HG02678 (cell line): ENCODE results near the gene MRPS6.
A peak's percentile ranks its signal among the peaks of the same experiment; 100 is the strongest.

Experiments
- ATAC-seq: cut with Tn5 transposase; IDR thresholded peaks from one replicate; pipeline ENCODE4 v1.9.1; 2021; ENCODE audit warnings: mild to moderate bottlenecking, moderate library complexity; ENCODE audit not compliant: unreplicated experiment

Gene MRPS6

DNA sequence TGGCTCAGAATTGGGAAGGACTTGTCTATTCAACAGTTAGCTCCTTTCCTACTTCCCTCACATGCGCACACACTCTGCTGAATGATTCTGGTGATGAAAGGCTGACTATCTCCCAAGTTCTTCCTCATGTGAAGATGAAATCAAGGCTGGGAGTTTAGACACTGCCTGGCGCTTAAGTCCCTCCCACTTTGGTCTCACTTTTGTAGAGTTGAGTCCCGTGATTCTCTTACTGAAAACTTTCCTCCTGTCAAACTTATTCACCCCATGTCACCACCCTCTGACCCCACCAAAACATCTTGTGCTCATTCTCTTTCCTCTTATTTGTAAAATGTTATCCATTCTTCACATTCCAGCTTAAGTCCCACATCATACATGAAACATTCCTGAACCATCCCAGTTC is 8.4 kb upstream of the MRPS6 start:
- no peak for ATAC-seq

DNA sequence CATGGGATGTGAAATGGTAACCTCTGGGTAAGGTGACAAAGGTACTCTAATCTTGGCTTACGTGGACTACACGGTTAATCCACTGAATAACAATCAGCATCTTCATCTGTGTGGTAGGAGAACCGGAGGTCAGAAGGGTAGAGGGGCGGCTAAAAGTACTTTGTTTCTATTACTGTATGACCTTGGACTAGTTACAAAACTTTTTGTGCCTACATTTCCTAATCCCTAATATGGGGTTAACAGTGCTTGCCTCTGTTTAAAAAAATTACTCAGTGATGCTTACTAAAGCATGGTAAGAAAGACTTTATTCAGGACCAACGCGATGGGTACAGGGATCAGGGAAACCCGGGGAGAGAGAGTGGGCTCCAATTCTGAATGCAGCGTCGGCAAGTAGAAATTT is 1.7 kb upstream of the MRPS6 start:
- no peak for ATAC-seq

DNA sequence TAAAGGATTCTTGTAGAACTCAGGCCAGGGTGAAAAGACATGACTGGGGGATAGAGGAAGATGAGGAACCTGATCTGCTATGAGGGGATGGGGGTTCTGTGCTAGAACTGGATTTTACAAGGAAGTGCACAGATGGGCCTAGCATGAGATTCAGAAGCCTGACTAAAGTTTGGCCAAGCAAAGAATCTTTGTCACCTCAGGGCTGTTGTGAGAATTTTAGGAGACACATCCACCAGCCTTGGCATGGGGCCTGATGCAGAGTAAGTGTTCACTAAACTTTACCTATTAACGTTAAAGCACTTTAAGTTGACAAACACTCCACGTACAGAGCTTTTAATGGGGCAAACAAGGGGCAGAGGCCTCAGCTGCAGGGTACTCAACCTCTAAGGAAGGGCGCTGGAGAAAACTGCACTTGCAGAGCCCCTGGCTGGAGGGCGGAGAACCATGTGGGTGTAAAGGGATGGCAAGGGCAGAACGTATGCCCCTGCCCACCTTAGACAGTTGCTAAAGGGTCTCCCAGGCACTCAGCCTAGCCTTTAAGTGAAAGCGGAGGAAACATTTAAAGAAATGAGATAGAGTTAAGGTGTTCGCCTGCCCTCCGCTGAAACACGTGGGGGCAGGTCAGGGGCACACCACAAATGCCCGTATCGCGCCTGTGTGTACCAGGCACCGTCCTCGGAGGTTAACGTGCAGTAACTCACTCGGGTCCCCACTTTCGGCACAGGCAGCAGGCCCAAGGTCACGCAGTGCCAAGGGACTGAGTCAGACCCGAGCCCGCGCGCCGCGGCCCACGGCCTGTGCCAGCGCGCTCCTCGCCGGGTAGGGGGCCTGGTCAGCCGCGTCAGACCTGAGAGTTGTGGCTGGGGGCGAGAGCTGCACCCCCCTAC is 990 bp upstream of the MRPS6 start:
- ATAC-seq = peak; percentile 10

DNA sequence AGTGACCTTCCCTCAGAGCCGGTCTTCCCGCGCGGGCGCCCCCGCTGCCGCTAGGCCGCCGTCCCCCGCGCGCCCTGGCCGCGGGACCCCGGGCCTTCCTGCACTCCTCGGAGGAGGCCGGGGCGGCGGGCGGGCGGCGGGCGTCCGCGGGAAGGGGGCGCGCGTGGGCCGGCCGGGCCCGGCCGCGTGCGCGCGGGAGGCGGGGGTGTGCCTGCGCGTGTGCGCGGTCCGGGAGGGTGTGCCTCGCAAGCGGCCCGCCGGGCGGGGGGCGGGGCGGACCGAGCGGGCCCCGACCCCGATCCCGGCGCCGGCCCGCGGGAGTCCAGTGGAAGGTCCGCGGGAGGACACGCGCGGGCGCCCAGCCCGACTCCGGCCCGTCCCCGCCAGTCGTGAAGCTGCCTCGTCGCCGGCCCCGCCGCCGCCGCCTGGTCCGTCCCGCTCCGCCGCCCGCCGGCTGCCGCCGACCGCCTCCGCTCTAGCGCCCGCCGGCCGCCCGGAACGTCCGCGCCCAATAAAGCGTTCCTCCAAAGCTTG is 438 bp downstream of the MRPS6 start:
- ATAC-seq = peak; percentile 41

DNA sequence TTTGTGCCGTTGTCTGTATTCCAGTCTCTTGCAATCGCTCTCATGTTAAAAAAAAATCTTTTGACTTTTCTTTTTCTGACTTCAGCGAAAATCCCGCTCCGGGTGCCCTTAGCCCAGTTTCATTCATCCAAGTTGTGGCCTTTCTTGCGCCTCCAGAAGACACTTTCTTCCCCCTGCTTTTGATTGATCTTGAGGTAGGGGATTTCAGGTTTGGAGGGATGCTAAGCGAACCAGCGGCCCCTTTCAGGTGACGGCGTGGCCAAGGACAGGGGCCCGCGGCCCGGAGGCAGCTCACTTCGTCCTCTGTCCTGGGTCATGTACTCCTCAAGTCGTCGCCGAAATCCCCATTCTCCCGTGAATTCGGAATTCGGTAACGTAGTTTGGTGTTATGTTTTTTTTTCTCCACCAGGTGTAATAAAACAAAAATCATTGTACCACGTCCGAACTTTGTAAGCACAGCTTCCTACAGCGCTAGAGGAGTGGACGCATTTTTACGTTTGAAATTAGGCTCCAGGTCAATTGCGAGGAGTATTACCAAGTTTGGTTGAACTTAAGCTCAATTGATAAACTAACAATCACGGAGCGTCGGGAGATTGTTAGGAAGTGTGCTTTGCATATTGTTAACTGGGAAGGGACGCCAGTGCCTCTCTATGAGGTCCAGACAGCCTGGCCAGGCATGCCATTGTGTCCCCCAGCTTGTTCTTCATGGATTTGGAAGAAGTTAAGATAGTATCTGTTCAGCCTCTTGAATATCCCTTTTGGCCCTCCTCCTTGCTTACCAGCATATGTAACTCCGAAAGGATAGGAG is 1.1 kb downstream of the MRPS6 start:
- no peak for ATAC-seq

DNA sequence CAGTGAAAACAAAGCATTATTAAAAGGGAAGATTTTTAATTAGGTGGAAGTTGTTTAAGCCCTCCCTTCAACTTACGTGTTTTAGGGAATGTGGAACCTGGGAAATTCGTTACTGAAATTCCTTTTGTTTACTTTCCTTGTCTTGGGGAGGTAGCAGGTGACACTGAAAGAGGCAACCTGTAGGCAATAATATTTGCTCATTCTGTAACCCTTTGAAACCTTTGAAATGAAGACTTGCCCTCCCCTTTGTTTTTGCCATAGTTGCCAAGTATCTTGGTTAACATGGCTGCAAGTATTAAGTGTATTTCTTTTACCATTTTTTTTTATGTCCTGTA is 1.7 kb downstream of the MRPS6 start:
- no peak for ATAC-seq

DNA sequence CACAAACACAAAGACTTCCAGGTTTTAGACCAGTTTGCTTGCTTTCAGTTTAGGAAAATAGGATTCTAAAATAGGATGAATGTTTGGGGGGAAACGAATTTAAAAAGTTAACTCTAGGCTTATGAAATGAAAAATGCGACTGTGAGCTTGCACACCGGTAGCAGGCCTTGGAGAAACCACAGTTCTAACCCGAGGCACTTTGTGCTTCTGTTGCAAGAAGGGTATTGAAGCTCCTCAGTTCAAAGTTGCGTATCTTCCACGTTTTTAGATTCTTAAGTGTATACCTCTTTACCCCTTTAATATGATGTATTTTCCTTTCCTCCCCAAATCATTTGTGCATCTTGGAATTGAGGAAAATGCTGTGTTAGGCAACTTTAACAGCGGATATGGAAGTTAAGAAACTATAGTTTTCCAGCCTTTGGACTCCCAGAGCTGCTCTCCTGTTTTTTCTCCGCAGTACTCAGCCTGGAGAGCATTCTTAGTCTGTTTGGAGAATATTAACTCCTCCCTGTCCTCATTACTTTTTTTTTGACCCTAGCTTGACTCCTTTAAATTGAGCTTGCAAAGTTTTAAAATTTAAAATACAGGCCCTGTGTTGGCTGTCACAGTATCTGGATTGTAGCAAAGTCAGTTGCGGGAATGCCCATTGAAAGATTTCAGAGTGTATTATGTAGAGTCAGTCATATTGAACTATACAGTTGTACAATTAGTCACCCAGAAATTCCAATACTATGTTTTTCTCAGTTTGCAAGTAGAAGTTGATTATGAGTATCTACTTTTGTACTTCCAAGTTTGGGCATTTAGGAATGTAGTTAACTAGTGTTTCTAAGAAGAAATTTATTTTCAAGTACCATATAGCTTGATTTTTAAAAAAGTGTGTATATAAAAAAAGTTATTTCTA is 2.6 kb downstream of the MRPS6 start:
- no peak for ATAC-seq

DNA sequence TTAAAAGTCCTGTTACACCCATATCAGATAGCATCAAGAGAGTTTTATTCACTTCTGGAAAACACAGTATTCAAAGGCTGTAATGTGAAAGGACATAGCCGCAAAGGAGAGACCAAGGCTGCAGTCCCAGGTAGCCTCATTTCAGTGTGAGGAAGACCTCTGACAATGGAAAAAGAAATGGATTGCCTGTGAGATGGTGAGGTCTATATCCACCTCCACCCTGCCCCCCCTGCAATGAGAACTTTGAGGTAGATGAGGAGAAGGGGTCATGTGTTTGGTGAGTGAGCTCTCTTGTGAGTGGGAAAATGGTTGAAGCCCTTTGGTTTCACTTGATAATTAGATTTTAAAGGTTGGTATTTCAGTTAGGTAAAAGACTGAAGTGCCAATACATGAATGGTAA is 3.5 kb downstream of the MRPS6 start:
- no peak for ATAC-seq

DNA sequence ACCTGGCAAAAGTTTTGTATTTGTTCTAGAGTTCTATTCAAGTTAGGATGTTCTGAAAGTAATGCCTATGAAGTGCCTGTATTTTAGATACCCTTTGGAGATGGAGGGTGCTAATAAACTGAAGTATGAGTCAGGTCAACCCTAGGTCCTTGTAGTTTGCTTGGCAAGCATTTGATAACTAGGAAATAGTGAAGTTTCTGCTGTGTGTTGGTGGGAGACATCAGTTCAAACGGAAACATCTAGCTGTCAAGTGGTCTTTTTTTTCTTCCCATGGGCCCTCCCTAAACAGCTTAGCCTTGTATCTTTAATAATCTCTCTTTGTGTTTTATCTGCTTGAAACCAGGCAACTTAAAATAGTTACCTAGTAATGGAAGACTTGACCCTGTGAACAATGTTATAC is 4.5 kb downstream of the MRPS6 start:
- ATAC-seq = no peak

DNA sequence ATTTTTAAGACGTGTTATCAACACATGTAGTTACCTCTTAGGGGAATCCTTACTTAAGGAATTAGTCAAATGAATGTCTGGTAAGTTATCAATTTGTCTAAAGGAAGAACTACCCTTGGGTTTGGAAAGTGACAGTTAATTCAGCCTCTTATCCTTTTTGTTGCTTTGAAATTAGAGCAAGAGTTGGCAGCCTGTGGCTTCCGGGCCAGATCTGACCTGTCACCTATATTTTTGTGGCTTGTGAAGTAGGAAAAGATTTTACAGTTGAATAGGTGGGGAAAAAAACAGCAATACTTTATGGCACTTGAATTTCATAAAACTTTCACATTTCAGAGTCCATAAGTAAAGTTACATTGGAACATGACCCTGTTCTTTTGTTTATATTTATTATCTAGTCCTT is 5.5 kb downstream of the MRPS6 start:
- no peak for ATAC-seq

DNA sequence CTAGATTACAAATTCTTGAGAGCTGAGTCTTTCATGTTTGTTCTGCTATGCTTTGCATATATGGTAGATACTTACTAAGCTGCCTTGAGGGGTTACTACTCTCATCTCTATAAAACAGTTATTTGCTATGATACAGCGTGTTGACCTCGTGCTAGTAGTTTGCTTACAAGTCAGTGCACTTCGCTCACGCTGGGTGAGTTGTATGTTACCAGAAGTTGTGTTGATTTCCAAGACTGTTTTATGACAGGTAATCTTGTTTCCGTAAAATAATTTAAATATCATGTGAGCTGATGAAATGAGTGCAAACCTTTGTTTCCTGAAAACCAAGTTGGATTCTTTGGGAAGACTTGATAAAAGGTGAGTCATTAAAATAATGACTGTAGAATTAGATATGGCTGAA is 7.3 kb downstream of the MRPS6 start:
- ATAC-seq = no peak

DNA sequence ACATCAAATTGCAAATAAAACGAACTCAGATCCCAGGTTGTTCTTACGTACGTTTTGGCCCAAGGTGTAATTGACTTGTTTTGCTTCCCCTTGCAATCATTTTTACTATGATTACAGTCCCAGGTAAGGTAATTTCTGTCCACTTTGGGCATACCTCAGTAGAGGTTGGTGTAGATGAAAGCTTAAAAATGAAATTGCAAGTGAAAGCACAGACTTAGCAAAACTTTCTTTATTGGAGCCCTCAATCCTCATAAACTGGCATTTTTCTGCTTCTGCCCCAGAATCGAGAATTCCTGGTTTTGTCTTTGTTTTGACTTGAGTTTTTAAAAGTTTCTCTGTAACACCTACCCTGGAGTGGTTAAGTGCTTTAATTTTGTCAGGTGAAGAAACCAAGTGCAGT is 9.4 kb downstream of the MRPS6 start:
- ATAC-seq = no peak

DNA sequence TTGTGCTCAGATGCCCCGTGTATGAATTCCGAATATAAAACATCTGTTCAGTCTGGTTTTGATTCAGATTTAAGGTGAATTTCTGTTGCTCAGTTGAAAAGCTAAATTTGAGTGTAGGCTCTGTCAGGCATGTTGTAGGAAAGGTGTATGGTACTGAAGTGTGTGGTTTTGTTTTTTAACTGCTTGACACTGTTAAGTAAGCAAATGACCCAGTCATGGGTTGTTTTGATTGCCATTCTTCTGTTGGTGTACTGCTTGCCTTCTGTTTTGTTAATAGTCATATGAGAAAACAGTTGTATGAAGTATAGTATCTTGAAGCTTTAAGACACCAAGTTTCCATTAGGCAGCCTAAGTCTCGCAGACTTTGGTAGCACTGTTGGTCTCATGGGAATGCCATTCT is 10.0 kb downstream of the MRPS6 start:
- ATAC-seq = no peak

DNA sequence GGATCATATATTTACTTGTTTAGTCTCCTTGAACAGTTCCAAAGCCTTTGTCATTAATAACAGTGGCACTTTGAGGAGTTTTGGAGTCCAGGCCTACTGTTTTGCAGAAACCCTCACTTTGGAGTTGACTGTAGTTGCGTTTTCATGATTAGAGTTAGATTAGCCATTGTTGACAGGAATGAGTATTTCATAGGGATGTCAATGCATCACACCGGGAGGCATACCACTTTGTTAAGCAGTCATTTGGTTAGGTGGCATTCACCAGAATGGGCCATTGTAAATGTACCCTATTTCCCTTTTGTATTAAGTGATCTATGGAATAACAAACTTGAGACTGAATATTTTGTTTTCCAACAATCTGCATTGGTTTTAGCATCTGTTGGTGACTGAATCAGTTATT is 11.8 kb downstream of the MRPS6 start:
- no peak for ATAC-seq

DNA sequence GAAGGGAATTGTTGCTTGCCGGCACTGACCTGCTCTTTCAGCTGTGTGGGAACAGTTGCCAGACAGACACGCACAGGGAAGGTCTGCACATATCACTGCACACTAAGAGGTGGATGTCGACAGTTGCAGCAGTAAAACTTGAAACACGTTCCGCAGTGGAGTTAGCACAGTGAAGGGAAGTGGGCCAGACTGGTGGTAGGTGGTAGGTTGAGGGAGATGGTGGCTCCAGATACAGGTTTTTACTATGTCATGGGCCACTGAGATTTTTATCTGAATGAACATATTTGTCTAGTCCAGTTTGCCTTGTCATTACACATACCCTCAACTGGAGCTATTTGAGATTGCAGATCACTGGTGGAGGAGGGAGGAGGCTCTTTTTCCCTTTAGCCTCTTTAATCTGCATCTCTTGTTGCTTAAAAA is 13.5 kb downstream of the MRPS6 start:
- ATAC-seq = no peak

DNA sequence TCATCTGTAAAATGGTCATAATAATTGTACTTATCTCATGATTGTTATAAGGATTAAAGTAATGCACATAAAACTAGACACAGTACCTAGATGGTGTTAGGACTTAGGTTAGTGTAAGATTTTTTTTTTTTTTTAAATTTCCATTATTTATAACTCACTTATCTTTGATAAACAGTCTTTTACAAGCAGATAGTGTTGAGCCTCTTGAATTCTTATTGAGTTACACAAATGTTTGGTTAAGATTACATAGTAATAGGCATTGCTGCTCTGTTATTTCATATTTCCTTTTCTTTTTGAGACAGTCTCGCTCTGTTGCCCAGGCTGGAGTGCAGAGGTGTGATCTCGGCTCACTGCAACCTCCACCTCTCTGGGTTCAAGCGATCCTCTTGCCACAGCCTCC is 15.4 kb downstream of the MRPS6 start:
- no peak for ATAC-seq

DNA sequence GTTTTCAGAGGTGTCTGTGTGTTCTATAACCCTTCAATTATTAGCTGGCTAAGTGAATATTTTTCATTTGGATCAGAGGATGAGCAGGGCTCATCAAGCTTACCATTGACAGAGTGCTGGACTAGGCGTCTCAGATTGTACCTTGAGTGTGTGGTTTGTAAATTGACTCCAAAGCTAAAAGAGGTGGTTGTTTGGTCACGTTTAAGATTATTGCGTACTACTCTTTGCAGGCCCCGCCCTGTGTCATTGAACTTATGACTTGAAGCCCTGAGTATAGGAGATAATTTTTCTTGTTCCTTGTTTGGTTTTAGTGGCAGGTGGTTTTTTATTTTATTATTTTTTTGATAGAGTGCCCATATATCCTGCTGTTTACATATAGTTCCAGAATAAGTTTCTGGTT is 17.7 kb downstream of the MRPS6 start:
- no peak for ATAC-seq

DNA sequence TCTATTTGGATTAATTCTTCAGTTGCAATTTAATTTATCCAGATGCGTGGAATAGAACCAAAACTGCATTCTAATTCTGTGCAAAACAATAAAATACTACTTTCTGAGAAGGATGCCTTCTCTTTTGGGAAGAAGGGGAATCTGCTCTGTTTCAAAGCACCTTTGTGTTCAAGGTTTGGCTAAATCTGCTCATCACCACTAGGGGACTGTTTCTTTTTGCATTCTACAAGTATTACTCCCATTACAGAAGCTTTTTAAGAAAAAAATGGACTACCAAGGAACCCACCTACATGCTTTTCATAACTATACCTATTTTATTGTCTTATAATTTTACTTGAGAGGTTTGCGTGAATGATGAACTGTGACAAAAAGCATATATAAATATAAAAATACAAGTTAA is 18.2 kb downstream of the MRPS6 start:
- ATAC-seq = no peak

DNA sequence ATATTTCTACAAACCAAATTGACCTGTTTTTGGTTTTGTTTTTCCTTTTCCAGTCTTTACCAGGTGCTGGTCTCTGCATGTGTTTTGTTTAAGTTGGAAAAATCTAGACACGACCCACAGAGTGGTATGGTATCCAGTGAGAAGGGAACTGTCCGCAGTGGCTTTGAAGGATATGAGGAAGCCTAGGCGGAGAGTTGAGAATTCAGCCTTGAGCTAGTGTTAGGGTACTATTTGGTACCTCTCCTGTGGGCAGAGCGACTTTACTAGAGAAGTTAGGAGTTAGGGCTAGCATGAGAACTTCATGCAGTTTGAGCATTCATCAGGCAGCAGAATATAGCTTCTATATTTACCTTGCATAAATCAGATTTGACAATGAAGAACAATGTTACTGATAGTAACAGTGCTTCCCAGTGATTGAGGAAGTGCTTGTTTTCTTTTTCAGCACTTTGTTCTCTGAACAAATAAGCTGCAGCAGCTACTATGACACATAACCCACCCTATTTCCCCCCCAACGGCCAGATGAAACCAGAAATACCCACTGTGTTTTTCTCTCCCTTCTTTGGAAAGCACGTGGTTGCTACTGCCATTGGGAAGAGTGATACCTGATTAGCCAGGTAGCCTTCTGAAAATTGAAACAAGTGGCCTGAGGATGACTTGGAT is 19.0 kb downstream of the MRPS6 start:
- ATAC-seq = no peak

DNA sequence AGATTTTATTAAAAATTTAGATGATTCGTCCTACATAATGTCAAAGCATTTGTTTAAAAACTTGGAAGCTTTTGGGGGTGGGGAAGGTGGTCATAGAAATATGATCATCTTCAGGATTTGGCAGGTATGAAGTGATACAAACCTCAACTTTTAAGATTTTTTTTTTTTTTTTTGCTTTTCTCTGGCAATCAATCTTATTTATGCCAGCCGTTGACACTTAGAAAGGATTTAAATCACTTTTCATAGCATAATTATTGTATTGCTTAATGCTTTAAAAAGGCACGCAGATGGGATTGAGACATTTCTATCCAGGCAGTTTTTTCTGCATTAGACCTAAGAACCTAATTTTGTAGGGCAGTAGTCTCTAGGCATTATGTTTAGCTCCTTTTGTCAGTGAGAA is 19.7 kb downstream of the MRPS6 start:
- no peak for ATAC-seq

DNA sequence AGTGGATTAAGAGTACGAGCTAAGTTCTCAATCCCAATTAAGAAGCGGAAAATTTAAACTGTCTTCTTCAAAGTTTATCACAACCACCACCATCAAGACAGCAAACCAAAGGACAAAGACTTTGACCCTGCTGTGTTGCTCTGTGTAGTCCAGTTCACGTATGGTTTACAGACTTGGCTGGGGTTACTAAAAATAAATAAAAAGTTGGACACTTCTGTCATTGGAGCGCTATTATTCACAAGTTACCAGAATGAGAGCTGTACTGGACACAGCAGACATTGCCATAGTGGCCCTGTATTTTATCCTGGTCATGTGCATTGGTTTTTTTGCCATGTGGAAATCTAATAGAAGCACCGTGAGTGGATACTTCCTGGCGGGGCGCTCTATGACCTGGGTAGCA is 21.6 kb downstream of the MRPS6 start:
- ATAC-seq = no peak
